NB4 (cell line): ENCODE data around the gene OTOP3.

Source experiments
- POLR2A ChIP-seq: IDR thresholded peaks from 2 replicates; pipeline ENCODE4 v1.6.1; 2011; ENCODE audit warnings: mild to moderate bottlenecking; ENCODE audit not compliant: insufficient read length; ENCODE audit errors: extremely low read depth
- TF ChIP-seq, protein P1 (sequence below): IDR thresholded peaks from one replicate; pipeline ENCODE4 v1.5.1; 2012; ENCODE audit warnings: low read depth, low read length

DNA sequence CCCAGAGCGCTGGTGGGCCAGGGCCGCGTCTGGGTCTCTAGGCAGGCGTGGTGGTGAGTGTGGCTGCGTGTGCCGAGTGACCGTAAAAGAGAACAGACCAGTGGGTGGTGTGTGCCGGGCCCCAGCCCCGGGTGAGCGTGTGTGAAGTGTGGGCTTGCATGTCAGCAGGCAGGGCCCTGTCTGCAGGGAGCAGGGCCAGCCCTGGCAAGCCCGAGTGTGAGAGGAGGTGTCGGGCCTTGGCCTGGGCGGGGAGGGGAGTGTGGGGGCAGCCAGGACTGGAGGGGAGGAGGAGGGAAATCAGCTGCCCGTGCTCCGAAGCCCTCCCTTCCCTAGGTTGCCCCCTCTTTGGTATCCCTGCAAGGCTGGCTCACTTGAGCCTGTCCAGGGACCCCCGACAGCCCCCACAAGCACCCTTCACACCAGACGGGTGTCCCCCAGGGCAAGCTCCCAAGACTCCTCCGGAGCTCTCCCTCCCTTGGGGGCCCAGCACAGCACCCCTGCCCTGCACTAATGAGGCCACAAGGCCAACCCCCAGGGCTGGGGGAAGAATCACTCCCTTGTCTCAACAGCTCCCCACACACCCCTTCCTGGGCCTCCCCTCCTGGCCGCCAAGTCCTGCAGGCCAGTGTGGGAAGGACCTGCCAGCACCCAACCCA is 14.5 kb upstream of the OTOP3 start:
- TF ChIP-seq, protein P1, sequence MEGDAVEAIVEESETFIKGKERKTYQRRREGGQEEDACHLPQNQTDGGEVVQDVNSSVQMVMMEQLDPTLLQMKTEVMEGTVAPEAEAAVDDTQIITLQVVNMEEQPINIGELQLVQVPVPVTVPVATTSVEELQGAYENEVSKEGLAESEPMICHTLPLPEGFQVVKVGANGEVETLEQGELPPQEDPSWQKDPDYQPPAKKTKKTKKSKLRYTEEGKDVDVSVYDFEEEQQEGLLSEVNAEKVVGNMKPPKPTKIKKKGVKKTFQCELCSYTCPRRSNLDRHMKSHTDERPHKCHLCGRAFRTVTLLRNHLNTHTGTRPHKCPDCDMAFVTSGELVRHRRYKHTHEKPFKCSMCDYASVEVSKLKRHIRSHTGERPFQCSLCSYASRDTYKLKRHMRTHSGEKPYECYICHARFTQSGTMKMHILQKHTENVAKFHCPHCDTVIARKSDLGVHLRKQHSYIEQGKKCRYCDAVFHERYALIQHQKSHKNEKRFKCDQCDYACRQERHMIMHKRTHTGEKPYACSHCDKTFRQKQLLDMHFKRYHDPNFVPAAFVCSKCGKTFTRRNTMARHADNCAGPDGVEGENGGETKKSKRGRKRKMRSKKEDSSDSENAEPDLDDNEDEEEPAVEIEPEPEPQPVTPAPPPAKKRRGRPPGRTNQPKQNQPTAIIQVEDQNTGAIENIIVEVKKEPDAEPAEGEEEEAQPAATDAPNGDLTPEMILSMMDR: no peak
- TF ChIP-seq POLR2A: no peak
